Heart left ventricle (tissue), 16 donors: ENCODE measurements around the gene KCNN3. TPM values are rescaled to one million over a fixed set of nuclear protein-coding genes. Genes with fewer than 3 reads are reported as not detected.
A peak's percentile ranks its signal among the peaks of the same experiment; 100 is the strongest.

Source experiments
- ATAC-seq, 4 donors: fragments of 200-7000 bp; cut with Tn5 transposase; one replicate each; pipeline ENCODE4 v1.9.1; 2020 to 2022; ENCODE audit warnings: moderate library complexity in 4 of 4, mild to moderate bottlenecking in 3 of 4, moderate number of reproducible peaks in 1 of 4
- DNase-seq, 5 donors: peaks; one replicate each; pipeline ENCODE4 v3.0.0-alpha.2; 2020
- H3K27ac ChIP-seq, 12 donors: fragments of 200-600 bp; sonication (generic) in 4 of 12; one replicate each; pipeline versions ENCODE4 v1.5.0 to v1.8.0; 2016 to 2022; ENCODE audit warnings: mild to moderate bottlenecking in 2 of 12
- H3K27me3 ChIP-seq, 9 donors: fragments of 200-600 bp; sonication (generic) in 2 of 9; one replicate each; pipeline versions ENCODE4 v1.5.1 to v1.8.0; 2016 to 2022; ENCODE audit warnings: mild to moderate bottlenecking in 3 of 9
- H3K36me3 ChIP-seq, 9 donors: fragments of 200-600 bp; sonication (generic) in 2 of 9; one replicate each; pipeline versions ENCODE4 v1.5.0 to v1.8.0; 2018 to 2022; ENCODE audit warnings: mild to moderate bottlenecking in 2 of 9
- H3K4me1 ChIP-seq, 12 donors: fragments of 200-600 bp; sonication (generic) in 4 of 12; one replicate each; pipeline versions ENCODE4 v1.5.0 to v1.8.0; 2016 to 2022; ENCODE audit warnings: mild to moderate bottlenecking in 3 of 12
- H3K4me3 ChIP-seq, 12 donors: fragments of 200-600 bp; sonication (generic) in 4 of 12; one replicate each; pipeline versions ENCODE4 v1.5.0 to v1.8.0; 2017 to 2022; ENCODE audit warnings: mild to moderate bottlenecking in 9 of 12, moderate library complexity in 4 of 12
- H3K9me3 ChIP-seq, 12 donors: fragments of 200-600 bp; sonication (generic) in 4 of 12; one replicate each; pipeline versions ENCODE4 v1.5.0 to v1.8.0; 2016 to 2022; ENCODE audit warnings: mild to moderate bottlenecking in 1 of 12
- POLR2A ChIP-seq, 2 donors: fragments of 450-650 bp; IDR thresholded peaks; one replicate each; pipeline ENCODE4 v1.6.1; 2017; ENCODE audit warnings: antibody characterized with exemption in 2 of 2, mild to moderate bottlenecking in 2 of 2, moderate library complexity in 2 of 2
- WGBS, 4 donors: extraction: QIAGEN DNeasy Blood & Tissue Kit in 2 of 4; methylation state at CpG; one replicate each; pipeline versions ENCODE4 v1.1.5 to v1.1.7; 2013 to 2018; 5-methylcytosine and 5-hydroxymethylcytosine counted together
- intact Hi-C, 10 donors: fragments of 100-400 bp; cut with DNase I; formaldehyde crosslinking; loops; one replicate each; pipeline versions ENCODE4 v1.11.1 to v1.14.2; 2022
- polyA plus RNA-seq, 2 donors: library from polyadenylated mRNA; stranded (reverse); fragments of 200-250 nt; gene quantifications; one replicate each; pipeline ENCODE4 v1.2.3, GENCODE V29; 2013
- total RNA-seq, 9 donors: library from RNA; depleted of rRNA in 2 of 9; stranded (reverse); fragments of >200 nt in 2 of 9; fragmentation: NEBNext Ultra II Directional in 3 of 9; extraction: Animal tissue kit (Norgen Biotek cat#: 25700) in 3 of 9; gene quantifications; one replicate each; pipeline versions ENCODE4 v1.1.0 to v1.2.4, GENCODE V29; 2016 to 2023
- TF ChIP-seq, protein P1 (sequence below), 12 donors: fragments of 200-600 bp; sonication (generic) in 4 of 12; IDR thresholded peaks; one replicate each; pipeline versions ENCODE4 v1.5.0 to v1.8.0; 2018 to 2022; ENCODE audit warnings: antibody characterized with exemption in 12 of 12, mild to moderate bottlenecking in 5 of 12
- donor health status: ischemic (EF 13 %, LVEDD 7.1; RV severe dilation, severe dysfunction).
- donor health status: healthy with polysubstance abuse.
- donor health status: DM: no; HTN: yes; CAD: no.
- donor health status: DM: no; HTN: no; CAD: no.
- donor health status: ischemic (EF 25% LVEDD 6.9; RV normal size, moderate dysfunction).
- donor health status: ischemic (EF 25% LVEDD 5.7; RV mildly dilated, moderate dysfunction).
- donor health status: healthy.
- donor health status: DM: yes; HTN: yes; CAD: no.
- donor health status: ischemic (EF 35%, LVEDD 5.7; RV mildly dilated, moderate dysfunction).
- donor health status: nonischemic (EF 11% LVEDD 7.7; RV severe dilation, severe dysfunction).
- donor health status: DM: yes; HTN: yes; CAD: no.
- donor health status: PGD.
- donor health status: ischemic (EF 29% LVEDD 5.4; RV normal size, mild dysfunction).
- donor health status: nonischemic (EF 23%, LVEDD 6.1; RV moderate dilation, normal function).

KCNN3 gene
- total and polyA plus RNA-seq, 11 donors, result 0.42 to 4.6 (median 2.2) TPM

- ATAC-seq, result no peak
- Histone ChIP-seq H3K36me3 (no peaks in the 10 kb centered on the region), H3K27me3 (no peaks in the 10 kb centered on the region), H3K4me1 (peaks cover 0 to 17% (median 0%) of the 10 kb centered on the region in 12 donors), H3K9me3 (no peaks in the 10 kb centered on the region), H3K27ac (no peak overlapping the region), H3K4me3 (no peak overlapping the region)
- DNase-seq, result no peak
- intact Hi-C loops, result no loop called here
- TF ChIP-seq, protein P1, sequence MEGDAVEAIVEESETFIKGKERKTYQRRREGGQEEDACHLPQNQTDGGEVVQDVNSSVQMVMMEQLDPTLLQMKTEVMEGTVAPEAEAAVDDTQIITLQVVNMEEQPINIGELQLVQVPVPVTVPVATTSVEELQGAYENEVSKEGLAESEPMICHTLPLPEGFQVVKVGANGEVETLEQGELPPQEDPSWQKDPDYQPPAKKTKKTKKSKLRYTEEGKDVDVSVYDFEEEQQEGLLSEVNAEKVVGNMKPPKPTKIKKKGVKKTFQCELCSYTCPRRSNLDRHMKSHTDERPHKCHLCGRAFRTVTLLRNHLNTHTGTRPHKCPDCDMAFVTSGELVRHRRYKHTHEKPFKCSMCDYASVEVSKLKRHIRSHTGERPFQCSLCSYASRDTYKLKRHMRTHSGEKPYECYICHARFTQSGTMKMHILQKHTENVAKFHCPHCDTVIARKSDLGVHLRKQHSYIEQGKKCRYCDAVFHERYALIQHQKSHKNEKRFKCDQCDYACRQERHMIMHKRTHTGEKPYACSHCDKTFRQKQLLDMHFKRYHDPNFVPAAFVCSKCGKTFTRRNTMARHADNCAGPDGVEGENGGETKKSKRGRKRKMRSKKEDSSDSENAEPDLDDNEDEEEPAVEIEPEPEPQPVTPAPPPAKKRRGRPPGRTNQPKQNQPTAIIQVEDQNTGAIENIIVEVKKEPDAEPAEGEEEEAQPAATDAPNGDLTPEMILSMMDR (IDR thresholded peaks at IDR 0.05), result peak in 4 of 12 donors; percentile 8 to 30 (median 20)
- no peak for TF ChIP-seq POLR2A (IDR thresholded peaks at IDR 0.05)
- 49 to 56% (median 53%) methylated on average over 2 of the region's 2 CpGs for WGBS, 4 donors
Observed at GRCh38 chr1:154695985-154696384, 174.1 kb downstream of the KCNN3 start.

GRCh38 chr1:154694995-154695394 is 175.1 kb downstream of the KCNN3 start:
- no peak overlapping the region for H3K4me3 ChIP-seq
- TF ChIP-seq, protein P1 (IDR thresholded peaks at IDR 0.05), result no peak
- no peak for TF ChIP-seq POLR2A (IDR thresholded peaks at IDR 0.05)
- intact Hi-C loops, result no loop called here
- H3K36me3 ChIP-seq, result no peaks in the 10 kb centered on the region
- no peak overlapping the region for H3K27ac ChIP-seq
- no peak for DNase-seq
- ATAC-seq, result no peak
- H3K4me1 ChIP-seq, result peaks cover 0 to 17% (median 0%) of the 10 kb centered on the region in 12 donors
- H3K9me3 ChIP-seq, result no peaks in the 10 kb centered on the region
- no peaks in the 10 kb centered on the region for H3K27me3 ChIP-seq
- WGBS, 4 donors, result 81 to 85% (median 83%) methylated on average over 4 of the region's 4 CpGs

DNA sequence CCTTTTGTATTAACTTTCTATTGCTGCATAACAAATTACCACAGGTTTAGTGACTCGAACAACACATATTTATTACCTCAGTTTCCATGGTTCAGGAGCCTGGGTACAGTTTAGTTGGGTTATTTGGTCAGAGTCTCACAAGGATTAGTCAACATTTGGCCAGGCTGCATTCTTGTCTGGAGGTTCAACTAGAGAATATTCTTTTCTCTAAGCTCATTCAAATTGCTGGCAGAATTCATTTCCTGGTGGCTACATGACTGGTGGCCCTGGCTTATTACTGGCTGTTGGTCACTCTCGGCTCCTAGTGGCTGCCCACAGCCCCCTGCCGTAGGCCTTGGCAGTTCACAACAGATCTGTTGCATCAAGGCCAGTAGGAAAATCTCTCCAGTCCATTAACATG is 181.0 kb downstream of the KCNN3 start:
- intact Hi-C loops, result loop anchor here in 1 of 10 donors (10.0 kb wide), 1 partner anchor 56 kb away; no protein-coding TSS in a partner anchor
- Histone ChIP-seq H3K27me3 (no peaks in the 10 kb centered on the region), H3K4me1 (no peaks in the 10 kb centered on the region), H3K36me3 (no peaks in the 10 kb centered on the region), H3K4me3 (no peak overlapping the region), H3K27ac (no peak overlapping the region), H3K9me3 (no peaks in the 10 kb centered on the region)
- DNase-seq, result no peak
- 73 to 85% (median 81%) methylated on average over 3 of the region's 3 CpGs for WGBS, 4 donors
- no peak for TF ChIP-seq POLR2A (IDR thresholded peaks at IDR 0.05)
- TF ChIP-seq, protein P1 (IDR thresholded peaks at IDR 0.05), result no peak
- ATAC-seq, result no peak

DNA sequence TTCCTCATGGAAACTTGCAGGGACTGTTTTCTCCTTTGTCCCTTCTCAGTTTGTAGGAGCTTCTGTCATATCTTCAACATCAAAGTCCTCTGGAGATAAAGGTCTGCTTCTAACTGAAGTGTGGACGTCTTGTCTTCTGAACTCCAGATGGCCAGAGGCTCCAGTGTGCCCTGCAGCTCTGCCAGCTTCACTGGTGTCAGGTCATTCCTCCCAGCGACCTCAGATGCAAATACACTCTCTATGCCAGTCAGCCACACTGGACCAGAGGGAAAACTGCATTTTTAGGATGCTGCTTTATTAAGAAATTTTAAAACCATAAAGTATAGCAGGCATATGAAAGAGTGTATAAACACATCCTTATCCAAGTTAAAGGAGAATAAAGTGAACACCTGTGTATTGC is 183.6 kb downstream of the KCNN3 start:
- no peaks in the 10 kb centered on the region for H3K27me3 ChIP-seq
- DNase-seq (no peak), ATAC-seq (no peak)
- no peaks in the 10 kb centered on the region for H3K4me1 ChIP-seq
- no peak for TF ChIP-seq POLR2A (IDR thresholded peaks at IDR 0.05)
- TF ChIP-seq, protein P1 (IDR thresholded peaks at IDR 0.05), result no peak
- no peak overlapping the region for H3K4me3 ChIP-seq
- 18 to 29% (median 23%) methylated on average over 2 of the region's 2 CpGs for whole genome bisulfite sequencing, 4 donors
- H3K27ac ChIP-seq, result no peak overlapping the region
- no peaks in the 10 kb centered on the region for H3K9me3 ChIP-seq
- H3K36me3 ChIP-seq, result no peaks in the 10 kb centered on the region
- intact Hi-C loops, result loop anchor here in 1 of 10 donors (10.0 kb wide), 1 partner anchor 58 kb away; no protein-coding TSS in a partner anchor
